K562 (cell line): ENCODE measurements around the gene SAV1. TPM values are rescaled to one million over a fixed set of nuclear protein-coding genes. Genes with fewer than 3 reads are reported as not detected.

Source experiments
- ASH1L ChIP-seq: fragments of 450-650 bp; IDR thresholded peaks from 2 replicates; pipeline ENCODE4 v1.6.1; 2018; ENCODE audit warnings: borderline replicate concordance, mild to moderate bottlenecking, low read depth; ENCODE audit not compliant: partially characterized antibody
- FIP1L1 ChIP-seq: fragments of 200-400 bp; formaldehyde crosslinking; IDR thresholded peaks from 2 replicates; pipeline ENCODE4 v1.6.1; 2018; ENCODE audit warnings: mild to moderate bottlenecking, low read depth, low read length; ENCODE audit not compliant: poor library complexity, severe bottlenecking
- HDAC6 ChIP-seq: IDR thresholded peaks from 2 replicates; pipeline ENCODE4 v1.6.1; 2012; ENCODE audit warnings: low read depth, mild to moderate bottlenecking, control low read depth, inconsistent platforms, low read length, moderate library complexity
- HLTF ChIP-seq: fragments of 450-650 bp; IDR thresholded peaks from 2 replicates; pipeline ENCODE4 v1.6.1; 2016
- KAT2B ChIP-seq: IDR thresholded peaks from one replicate; pipeline ENCODE4 v1.6.1; 2012; ENCODE audit warnings: low read depth, mild to moderate bottlenecking, control low read depth, inconsistent platforms, low read length, moderate library complexity
- MNT ChIP-seq, 2 experiments: fragments of 450-650 bp; conservative IDR thresholded peaks; 2 replicates each; pipeline ENCODE4 v1.6.1; 2017; ENCODE audit warnings: mild to moderate bottlenecking in 2 of 2, moderate library complexity in 2 of 2
- NELFE ChIP-seq: IDR thresholded peaks from 2 replicates; pipeline ENCODE4 v1.6.1; 2011; ENCODE audit warnings: mild to moderate bottlenecking; ENCODE audit not compliant: insufficient read depth, insufficient read length
- POLR2B ChIP-seq: fragments of 450-650 bp; IDR thresholded peaks from 2 replicates; pipeline ENCODE4 v1.6.1; 2018; ENCODE audit warnings: low read depth; ENCODE audit not compliant: partially characterized antibody
- SMAD1 ChIP-seq: fragments of 150-350 bp; IDR thresholded peaks from 2 replicates; pipeline ENCODE4 v1.6.1; 2014; ENCODE audit warnings: low read length, low read depth; ENCODE audit not compliant: partially characterized antibody
- SOX6 ChIP-seq: fragments of 450-650 bp; IDR thresholded peaks from 2 replicates; pipeline ENCODE4 v1.6.1; 2014; ENCODE audit warnings: mild to moderate bottlenecking
- TCF15 ChIP-seq: fragments of 250-450 bp; sonication (Bioruptor Pico); IDR thresholded peaks from 2 replicates; pipeline ENCODE4 v1.8.0; 2022; ENCODE audit warnings: moderate library complexity, mild to moderate bottlenecking, inconsistent platforms
- TCF7L2 ChIP-seq: fragments of 150-350 bp; IDR thresholded peaks from 2 replicates; pipeline ENCODE4 v1.6.1; 2016; ENCODE audit warnings: low read depth, mild to moderate bottlenecking, low read length, moderate library complexity
- YY1 ChIP-seq, 3 experiments: IDR thresholded peaks; 2 replicates each; pipeline ENCODE4 v1.6.1; 2011; ENCODE audit warnings: low read length in 2 of 3, mild to moderate bottlenecking in 2 of 3, moderate library complexity in 2 of 3, borderline replicate concordance in 1 of 3, control low read depth in 1 of 3, low read depth in 1 of 3; ENCODE audit not compliant: insufficient read depth in 3 of 3, insufficient replicate concordance in 2 of 3, control insufficient read depth in 1 of 3, insufficient read length in 1 of 3; ENCODE audit errors: extremely low read depth in 1 of 3
- ZHX1 ChIP-seq: fragments of 150-350 bp; conservative IDR thresholded peaks from 2 replicates; pipeline ENCODE4 v1.6.1; 2014; ENCODE audit warnings: low read length
- ZNF316 ChIP-seq: fragments of 450-650 bp; IDR thresholded peaks from 2 replicates; pipeline ENCODE4 v1.6.1; 2016
- ZNF518B ChIP-seq: fragments of 250-450 bp; sonication (Bioruptor Pico); IDR thresholded peaks from 2 replicates; pipeline ENCODE4 v1.5.0; 2021; ENCODE audit warnings: mild to moderate bottlenecking, moderate library complexity
- polyA plus RNA-seq, 8 experiments: library from polyadenylated mRNA; depleted of rRNA in 4 of 8; stranded (reverse) in 5 of 8; unstranded in 3 of 8; fragments of >200 nt; fragmentation: Nextera tagmentation in 2 of 8; fragmentation: Illumina TruSeq in 1 of 8; extraction: Ambion mirVana in 2 of 8; extraction: Trizol in 1 of 8; gene quantifications; 2 replicates each; pipeline versions ENCODE4 v1.2.1 to v1.2.3, GENCODE V29; 2011 to 2014; ENCODE audit warnings: inconsistent platforms in 1 of 8, missing spikeins in 1 of 8
- total RNA-seq, 7 experiments: library from RNA; depleted of rRNA in 6 of 7; stranded (reverse); fragments of >200 nt in 6 of 7; fragmentation: Illumina TruSeq in 2 of 7; extraction: Trizol in 2 of 7; gene quantifications; 2 replicates each; pipeline versions ENCODE4 v1.2.1 to v1.2.3, GENCODE V29; 2011 to 2021; ENCODE audit warnings: low replicate concordance in 1 of 7

SAV1 gene
- total and polyA plus RNA-seq, 9 of the 15 experiments (the other 6 are each of a cell fraction or from before 2014, with no cell fraction given), result 6.5 to 18.1 (median 16.1) TPM

GRCh38 chr14:50667996-50668825 lies at the start of gene SAV1 (continued):
- TF ChIP-seq TCF15, result no peak
- TF ChIP-seq TCF7L2, result no peak
- TF ChIP-seq FIP1L1, result peak; percentile 48
- TF ChIP-seq HLTF, result no peak
- TF ChIP-seq MNT (conservative IDR thresholded peaks at IDR 0.05), result peak; percentile 77 to 88
- no peak for TF ChIP-seq HDAC6
- TF ChIP-seq ZNF316, result peak; percentile 75
- TF ChIP-seq SOX6, result 0 out of 2 replicates have a peak, but pooled peaks have one; percentile 49
- TF ChIP-seq YY1 (IDR thresholded peaks at IDR 0.05; ENCODE audit: borderline replicate concordance in 1 of 3, control insufficient read depth in 1 of 3, extremely low read depth in 1 of 3, insufficient read depth in 3 of 3, insufficient read length in 1 of 3, insufficient replicate concordance in 2 of 3, low read depth in 1 of 3, low read length in 2 of 3), result peak in 1 of 3 experiments; percentile 3
- no peak for TF ChIP-seq ZHX1
- TF ChIP-seq ASH1L, result no peak
- TF ChIP-seq KAT2B, result no peak
- no peak for TF ChIP-seq NELFE
- TF ChIP-seq ZNF518B (CRISPR knock-in tag), result no peak
- peak; percentile 88 for TF ChIP-seq SMAD1
- TF ChIP-seq POLR2B, result peak; percentile 86
